Breast epithelium (tissue), 4 donors: ENCODE measurements around the gene LRRC51. TPM values are rescaled to one million over a fixed set of nuclear protein-coding genes. Genes with fewer than 3 reads are reported as not detected.
A peak's percentile ranks its signal among the peaks of the same experiment; 100 is the strongest.

ENCODE experiments used
- DNase-seq, 2 donors: peaks; one replicate each; pipeline ENCODE4 v3.0.0-alpha.2; 2019; ENCODE audit warnings: low spot score in 2 of 2
- H3K27ac ChIP-seq, 2 donors: fragments of 200-600 bp; sonication (generic) in 1 of 2; one replicate each; pipeline ENCODE4 v1.5.1; 2016 to 2019; ENCODE audit warnings: mild to moderate bottlenecking in 1 of 2
- H3K27me3 ChIP-seq, 2 donors: fragments of 200-600 bp; sonication (generic) in 1 of 2; one replicate each; pipeline versions ENCODE4 v1.5.1 to v1.6.0; 2017 to 2019; ENCODE audit warnings: control low read depth in 1 of 2, mild to moderate bottlenecking in 1 of 2
- H3K36me3 ChIP-seq: fragments of 200-600 bp; one replicate; pipeline ENCODE4 v1.5.1; 2019
- H3K4me1 ChIP-seq, 2 donors: fragments of 200-600 bp; sonication (generic); one replicate each; pipeline ENCODE4 v1.5.1; 2016 to 2019; ENCODE audit warnings: control low read depth in 1 of 2
- H3K4me3 ChIP-seq, 3 donors: fragments of 200-600 bp; sonication (generic); 1 replicate in 2 of 3; 2 replicates in 1 of 3; pipeline ENCODE4 v1.5.1; 2016 to 2019; ENCODE audit warnings: mild to moderate bottlenecking in 3 of 3, moderate library complexity in 2 of 3
- H3K9me3 ChIP-seq, 2 donors: fragments of 200-600 bp; sonication (generic) in 1 of 2; one replicate each; pipeline ENCODE4 v1.5.1; 2016 to 2019; ENCODE audit warnings: control low read depth in 1 of 2
- CTCF ChIP-seq, 3 donors: fragments of 450-650 bp; IDR thresholded peaks; one replicate each; pipeline ENCODE4 v1.5.1; 2016 to 2017; ENCODE audit warnings: antibody characterized with exemption in 3 of 3, mild to moderate bottlenecking in 3 of 3, moderate library complexity in 3 of 3
- POLR2A ChIP-seq: fragments of 450-650 bp; IDR thresholded peaks from one replicate; pipeline ENCODE4 v1.6.1; 2016; ENCODE audit warnings: antibody characterized with exemption, mild to moderate bottlenecking, moderate library complexity
- POLR2AphosphoS5 ChIP-seq, 3 donors: sonication (generic); formaldehyde crosslinking; IDR thresholded peaks; one replicate each; pipeline ENCODE4 v1.6.1; 2017; ENCODE audit warnings: antibody characterized with exemption in 3 of 3
- intact Hi-C: fragments of 100-400 bp; cut with DNase I; formaldehyde crosslinking; loops from one replicate; pipeline ENCODE4 v1.15.1; 2023; ENCODE audit warnings: low total_unique reads
- total RNA-seq, 3 donors: library from RNA; depleted of rRNA; stranded (reverse); fragments of >200 nt; gene quantifications; one replicate each; pipeline ENCODE4 v1.1.0, GENCODE V29; 2016

The LRRC51 gene
- total RNA-seq, 3 donors from 2014 or later: 14.9 to 103 (median 17.1) TPM

- intact Hi-C loops: no loop called here
Measured at GRCh38 chr11:72078477-72078876, 2.2 kb upstream of the LRRC51 start.

GRCh38 chr11:72079819-72080325 is 778 bp upstream of the LRRC51 start:
- DNase-seq: no peak
- no peak for TF ChIP-seq POLR2A
- TF ChIP-seq CTCF (IDR thresholded peaks at IDR 0.05): no peak
- no peak for TF ChIP-seq POLR2AphosphoS5 (IDR thresholded peaks at IDR 0.05)
- H3K4me3 ChIP-seq: peak overlapping the region; percentile 75 to 82 (median 75)
- H3K36me3 ChIP-seq: no peaks in the 10 kb centered on the region
- H3K27ac ChIP-seq: peak overlapping the region; percentile 98 to 99
- no peaks in the 10 kb centered on the region for H3K27me3 ChIP-seq
- intact Hi-C loops: no loop called here
- no peaks in the 10 kb centered on the region for H3K9me3 ChIP-seq
- H3K4me1 ChIP-seq: peaks cover 0 to 4% of the 10 kb centered on the region in 2 donors

More at GRCh38 chr11:72078477-72078876, 2.2 kb upstream of the LRRC51 start:
- no peak for TF ChIP-seq CTCF (IDR thresholded peaks at IDR 0.05)
- no peak for TF ChIP-seq POLR2A
- no peak for TF ChIP-seq POLR2AphosphoS5 (IDR thresholded peaks at IDR 0.05)
- no peaks in the 10 kb centered on the region for H3K27me3 ChIP-seq
- H3K4me3 ChIP-seq: peak overlapping the region in 2 of 3 donors; percentile 75
- peak overlapping the region; percentile 81 to 99 for H3K27ac ChIP-seq
- no peak for DNase-seq
- no peaks in the 10 kb centered on the region for H3K9me3 ChIP-seq
- H3K4me1 ChIP-seq: peaks cover 0 to 4% of the 10 kb centered on the region in 2 donors
- no peaks in the 10 kb centered on the region for H3K36me3 ChIP-seq

- Histone ChIP-seq H3K27me3 (no peaks in the 10 kb centered on the region), H3K4me3 (peak overlapping the region; percentile 75 to 82 (median 75)), H3K36me3 (no peaks in the 10 kb centered on the region), H3K9me3 (no peaks in the 10 kb centered on the region), H3K4me1 (peaks cover 0 to 4% of the 10 kb centered on the region in 2 donors), H3K27ac (peak overlapping the region; percentile 98 to 99)
- peak in 1 of 3 donors; percentile 1 for TF ChIP-seq CTCF (IDR thresholded peaks at IDR 0.05)
- no peak for TF ChIP-seq POLR2A
- TF ChIP-seq POLR2AphosphoS5 (IDR thresholded peaks at IDR 0.05): no peak
- DNase-seq: no peak
- intact Hi-C loops: no loop called here
Measured at GRCh38 chr11:72081184-72081644, 564 bp downstream of the LRRC51 start.

- intact Hi-C loops: no loop called here
- Histone ChIP-seq H3K27ac (peak overlapping the region; percentile 98 to 99), H3K36me3 (no peaks in the 10 kb centered on the region), H3K27me3 (no peaks in the 10 kb centered on the region), H3K4me1 (peaks cover 0 to 4% of the 10 kb centered on the region in 2 donors), H3K4me3 (no peak overlapping the region), H3K9me3 (no peaks in the 10 kb centered on the region)
- TF ChIP-seq POLR2A (no peak), CTCF (IDR thresholded peaks at IDR 0.05) (no peak), POLR2AphosphoS5 (IDR thresholded peaks at IDR 0.05) (no peak)
- DNase-seq: no peak
Measured at GRCh38 chr11:72081821-72082453, 1.3 kb downstream of the LRRC51 start.

- Histone ChIP-seq H3K27ac (peak overlapping the region; percentile 40 to 99), H3K4me1 (peaks cover 0 to 4% of the 10 kb centered on the region in 2 donors), H3K4me3 (no peak overlapping the region), H3K9me3 (no peaks in the 10 kb centered on the region), H3K36me3 (no peaks in the 10 kb centered on the region), H3K27me3 (no peaks in the 10 kb centered on the region)
- intact Hi-C loops: no loop called here
- DNase-seq: no peak
- TF ChIP-seq POLR2A: no peak
- no peak for TF ChIP-seq POLR2AphosphoS5 (IDR thresholded peaks at IDR 0.05)
- no peak for TF ChIP-seq CTCF (IDR thresholded peaks at IDR 0.05)
Measured at GRCh38 chr11:72083414-72083813, 2.8 kb downstream of the LRRC51 start.
